HEK293T (cell line): Measurements from ENCODE around the gene FANCE.

Experiments
- SP1 ChIP-seq: fragments of 450-650 bp; IDR thresholded peaks from 2 replicates; pipeline ENCODE4 v1.6.1; 2017
- SUZ12 ChIP-seq: fragments of 450-650 bp; IDR thresholded peaks from 2 replicates; pipeline ENCODE4 v1.6.1; 2016; ENCODE audit warnings: mild to moderate bottlenecking

GRCh38 chr6:35496841-35497570, 44.9 kb downstream of the FANCE start, which contains the start of gene TEAD3:
- no peak for TF ChIP-seq SUZ12
- no peak for TF ChIP-seq SP1
